ENCODE data around the gene CAPZA3.
"Not testable (repeated sequence)": the region's sequence is repeated elsewhere in the genome, so short reads cannot be mapped to it uniquely, and the experiment has no call there.

The CAPZA3 gene

GRCh38 chr12:18753481-18754123, 15.7 kb downstream of the CAPZA3 start:
- Histone ChIP-seq H3K27me3 (ENCODE audit: insufficient read depth, low read length, poor library complexity) (peaks cover 3% of the 10 kb centered on the region), H3K36me3 (ENCODE audit: insufficient read depth, low read length) (no peaks in the 10 kb centered on the region), H3K4me2 (ENCODE audit: insufficient read depth, low read length) (no peak overlapping the region), H3K9me3 (ENCODE audit: insufficient read depth, low read length, severe bottlenecking) (no peaks in the 10 kb centered on the region), H3K4me3 (ENCODE audit: low read depth in 1 of 2, low read length in 2 of 2) (no peak overlapping the region), H3K79me2 (ENCODE audit: insufficient read depth, low read length) (no peaks in the 10 kb centered on the region), H2AFZ (ENCODE audit: low read depth, low read length) (no peak overlapping the region), H4K20me1 (ENCODE audit: insufficient read depth, low read length) (no peaks in the 10 kb centered on the region), H3K9ac (ENCODE audit: low read depth, low read length) (no peak overlapping the region), H3K4me1 (ENCODE audit: insufficient read depth, low read length) (no peaks in the 10 kb centered on the region), H3K27ac (ENCODE audit: low read length) (no peak overlapping the region)
- DNase-seq (no peak), ATAC-seq (ENCODE audit: insufficient read depth, low read depth) (0 out of 3 replicates have a peak, but pooled peaks have one; percentile 17)
- TF ChIP-seq CTCF (IDR thresholded peaks at IDR 0.05; ENCODE audit: borderline replicate concordance, extremely low read depth, low read length, poor library complexity, severe bottlenecking) (no peak), EZH2 (IDR thresholded peaks at IDR 0.05; ENCODE audit: borderline replicate concordance, low read depth, low read length, severe bottlenecking) (no peak)

GRCh38 chr12:18754124-18754707, 16.3 kb downstream of the CAPZA3 start:
- H3K4me2 ChIP-seq (ENCODE audit: insufficient read depth, low read length) = no peak overlapping the region

GRCh38 chr12:18755341-18755740, 17.4 kb downstream of the CAPZA3 start:
- DNase-seq = no peak
- no peak overlapping the region for H3K4me2 ChIP-seq (ENCODE audit: insufficient read depth, low read length)
- no peak overlapping the region for H3K27ac ChIP-seq (ENCODE audit: low read length)
- no peaks in the 10 kb centered on the region for H3K79me2 ChIP-seq (ENCODE audit: insufficient read depth, low read length)
- ATAC-seq (ENCODE audit: insufficient read depth, low read depth) = no peak
- TF ChIP-seq CTCF (IDR thresholded peaks at IDR 0.05; ENCODE audit: borderline replicate concordance, extremely low read depth, low read length, poor library complexity, severe bottlenecking) = no peak
- TF ChIP-seq EZH2 (IDR thresholded peaks at IDR 0.05; ENCODE audit: borderline replicate concordance, low read depth, low read length, severe bottlenecking) = no peak
- H3K4me1 ChIP-seq (ENCODE audit: insufficient read depth, low read length) = no peaks in the 10 kb centered on the region
- H3K4me3 ChIP-seq (ENCODE audit: low read depth in 1 of 2, low read length in 2 of 2) = no peak overlapping the region
- no peaks in the 10 kb centered on the region for H3K9me3 ChIP-seq (ENCODE audit: insufficient read depth, low read length, severe bottlenecking)
- H3K9ac ChIP-seq (ENCODE audit: low read depth, low read length) = no peak overlapping the region
- no peak overlapping the region for H2AFZ ChIP-seq (ENCODE audit: low read depth, low read length)
- peaks cover 3% of the 10 kb centered on the region for H3K27me3 ChIP-seq (ENCODE audit: insufficient read depth, low read length, poor library complexity)
- H3K36me3 ChIP-seq (ENCODE audit: insufficient read depth, low read length) = no peaks in the 10 kb centered on the region
- no peaks in the 10 kb centered on the region for H4K20me1 ChIP-seq (ENCODE audit: insufficient read depth, low read length)

More at GRCh38 chr12:18754124-18754707, 16.3 kb downstream of the CAPZA3 start:
- H2AFZ ChIP-seq (ENCODE audit: low read depth, low read length) = no peak overlapping the region
- DNase-seq (no peak), ATAC-seq (ENCODE audit: insufficient read depth, low read depth) (no peak)
- no peak for TF ChIP-seq EZH2 (IDR thresholded peaks at IDR 0.05; ENCODE audit: borderline replicate concordance, low read depth, low read length, severe bottlenecking)
- no peak for TF ChIP-seq CTCF (IDR thresholded peaks at IDR 0.05; ENCODE audit: borderline replicate concordance, extremely low read depth, low read length, poor library complexity, severe bottlenecking)
- H3K27me3 ChIP-seq (ENCODE audit: insufficient read depth, low read length, poor library complexity) = peaks cover 3% of the 10 kb centered on the region
- H3K9me3 ChIP-seq (ENCODE audit: insufficient read depth, low read length, severe bottlenecking) = no peaks in the 10 kb centered on the region
- no peaks in the 10 kb centered on the region for H3K36me3 ChIP-seq (ENCODE audit: insufficient read depth, low read length)
- no peaks in the 10 kb centered on the region for H3K79me2 ChIP-seq (ENCODE audit: insufficient read depth, low read length)
- no peak overlapping the region for H3K9ac ChIP-seq (ENCODE audit: low read depth, low read length)
- no peak overlapping the region for H3K4me3 ChIP-seq (ENCODE audit: low read depth in 1 of 2, low read length in 2 of 2)
- H3K4me1 ChIP-seq (ENCODE audit: insufficient read depth, low read length) = no peaks in the 10 kb centered on the region
- no peaks in the 10 kb centered on the region for H4K20me1 ChIP-seq (ENCODE audit: insufficient read depth, low read length)
- no peak overlapping the region for H3K27ac ChIP-seq (ENCODE audit: low read length)

- not testable (repeated sequence) for H3K9me3 ChIP-seq (ENCODE audit: insufficient read depth, low read length, severe bottlenecking); H2AFZ ChIP-seq (ENCODE audit: low read depth, low read length); H3K4me1 ChIP-seq (ENCODE audit: insufficient read depth, low read length); H3K79me2 ChIP-seq (ENCODE audit: insufficient read depth, low read length); H3K27me3 ChIP-seq (ENCODE audit: insufficient read depth, low read length, poor library complexity); DNase-seq; H3K36me3 ChIP-seq (ENCODE audit: insufficient read depth, low read length); ATAC-seq (ENCODE audit: insufficient read depth, low read depth); H3K9ac ChIP-seq (ENCODE audit: low read depth, low read length); H3K27ac ChIP-seq (ENCODE audit: low read length); H3K4me2 ChIP-seq (ENCODE audit: insufficient read depth, low read length); H3K4me3 ChIP-seq (ENCODE audit: low read depth in 1 of 2, low read length in 2 of 2); H4K20me1 ChIP-seq (ENCODE audit: insufficient read depth, low read length)
Observed at GRCh38 chr12:18766479-18766878, 28.6 kb downstream of the CAPZA3 start.

Data from DND-41 (cell line).